Keratinocyte (primary cell): ENCODE data around the gene CCDC89. TPM values are rescaled to one million over a fixed set of nuclear protein-coding genes. Genes with fewer than 3 reads are reported as not detected.

Source experiments
- DNase-seq: peaks from one replicate; pipeline ENCODE4 v3.0.0-alpha.2; 2011; ENCODE audit warnings: low read depth, missing footprints, low spot score
- FAIRE-seq: peaks from 2 replicates; lab custom pipeline; 2011; peaks lifted over from hg19 to GRCh38; lab: Jason Lieb, UNC
- H2AFZ ChIP-seq: 2 replicates; pipeline ENCODE4 v1.6.0; 2012; ENCODE audit warnings: low read length, control low read depth, inconsistent platforms; ENCODE audit not compliant: control insufficient read depth
- H3K27ac ChIP-seq: 2 replicates; pipeline ENCODE4 v1.5.1; 2011; ENCODE audit warnings: low read length; ENCODE audit not compliant: control insufficient read depth, insufficient read depth
- H3K27me3 ChIP-seq: 3 replicates; pipeline ENCODE4 v1.6.0; 2011; ENCODE audit warnings: low read length; ENCODE audit not compliant: control insufficient read depth, insufficient read depth; ENCODE audit errors: extremely low read depth
- H3K36me3 ChIP-seq, 2 experiments: 2 replicates in 1 of 2; 3 replicates in 1 of 2; pipeline ENCODE4 v1.5.1; 2011; ENCODE audit warnings: low read length in 2 of 2, mild to moderate bottlenecking in 1 of 2; ENCODE audit not compliant: control insufficient read depth in 2 of 2, insufficient read depth in 2 of 2; ENCODE audit errors: extremely low read depth in 1 of 2
- H3K4me1 ChIP-seq: 3 replicates; pipeline ENCODE4 v1.5.1; 2011; ENCODE audit warnings: low read length; ENCODE audit not compliant: control insufficient read depth, insufficient read depth; ENCODE audit errors: extremely low read depth
- H3K4me2 ChIP-seq: 3 replicates; pipeline ENCODE4 v1.6.0; 2011; ENCODE audit warnings: low read depth, low read length; ENCODE audit not compliant: control insufficient read depth, insufficient read depth; ENCODE audit errors: extremely low read depth
- H3K4me3 ChIP-seq, 3 experiments: fragments of 200-600 bp in 1 of 3; sonication (generic) in 1 of 3; 2 replicates in 2 of 3; 3 replicates in 1 of 3; pipeline ENCODE4 v1.5.1; 2011 to 2016; ENCODE audit warnings: low read length in 3 of 3, mild to moderate bottlenecking in 3 of 3, control low read depth in 2 of 3, inconsistent platforms in 1 of 3, low read depth in 1 of 3, mixed read lengths in 1 of 3, mixed run types in 1 of 3, moderate library complexity in 1 of 3; ENCODE audit not compliant: control insufficient read depth in 2 of 3, insufficient read depth in 2 of 3; ENCODE audit errors: extremely low read depth in 1 of 3
- H3K79me2 ChIP-seq: 2 replicates; pipeline ENCODE4 v1.6.0; 2012; ENCODE audit warnings: low read length; ENCODE audit not compliant: control insufficient read depth, insufficient read depth
- H3K9ac ChIP-seq: 3 replicates; pipeline ENCODE4 v1.6.0; 2011; ENCODE audit warnings: low read length; ENCODE audit not compliant: control insufficient read depth, insufficient read depth; ENCODE audit errors: extremely low read depth
- H3K9me1 ChIP-seq: 3 replicates; pipeline ENCODE4 v1.6.0; 2011; ENCODE audit warnings: low read length; ENCODE audit not compliant: control insufficient read depth, insufficient read depth; ENCODE audit errors: extremely low read depth
- H3K9me3 ChIP-seq: 2 replicates; pipeline ENCODE4 v1.5.1; 2012; ENCODE audit warnings: low read depth, low read length; ENCODE audit not compliant: control insufficient read depth
- H4K20me1 ChIP-seq: 3 replicates; pipeline ENCODE4 v1.6.0; 2011; ENCODE audit warnings: low read length; ENCODE audit not compliant: control insufficient read depth, insufficient read depth; ENCODE audit errors: extremely low read depth
- CTCF ChIP-seq, 3 experiments: IDR thresholded peaks in 1 of 3; conservative IDR thresholded peaks in 1 of 3; optimal IDR thresholded peaks in 1 of 3; 2 replicates in 2 of 3; 3 replicates in 1 of 3; pipeline versions ENCODE3 to v1.5.1; 2011; ENCODE audit warnings: low read length in 3 of 3, mild to moderate bottlenecking in 3 of 3, moderate library complexity in 2 of 3, control low read depth in 1 of 3, inconsistent platforms in 1 of 3; ENCODE audit not compliant: insufficient read depth in 2 of 3; ENCODE audit errors: extremely low read depth in 1 of 3
- EZH2 ChIP-seq: IDR thresholded peaks from one replicate; pipeline ENCODE4 v1.6.1; 2012; ENCODE audit warnings: inconsistent platforms, mild to moderate bottlenecking, low read length, moderate library complexity
- dilution Hi-C: fragments of 300-500 bp; cut with MboI; formaldehyde crosslinking; loops from one replicate; pipeline ENCODE4 v1.7.0; 2020; ENCODE audit warnings: low sequenced_read_pairs; ENCODE audit not compliant: extremely low pct_ligation_motif_present
- polyA plus RNA-seq, 5 experiments: library from polyadenylated mRNA; depleted of rRNA in 3 of 5; stranded (reverse) in 3 of 5; stranded (forward) in 1 of 5; unstranded in 1 of 5; fragments of >200 nt; gene quantifications; 1 replicate in 1 of 5; 2 replicates in 3 of 5; 3 replicates in 1 of 5; pipeline versions ENCODE4 v1.2.1 to v1.2.3, GENCODE V29; 2011 to 2012; ENCODE audit warnings: missing spikeins in 2 of 5, low read depth in 1 of 5, low replicate concordance in 1 of 5

Gene CCDC89
- polyA plus RNA-seq, 1 donor (not counting 4 experiments of a cell fraction or from before 2014, with no cell fraction given), result 0.31 TPM

- FAIRE-seq, result no peak
- no peaks in the 10 kb centered on the region for H3K9me1 ChIP-seq
- dilution Hi-C loops, result no loop called here
- H3K27me3 ChIP-seq, result no peaks in the 10 kb centered on the region
- no peak for DNase-seq
- H3K4me2 ChIP-seq, result peak overlapping the region; percentile 95
- H3K27ac ChIP-seq, result peak overlapping the region; percentile 95
- peaks cover 58% of the 10 kb centered on the region for H3K79me2 ChIP-seq
- TF ChIP-seq CTCF (optimal IDR thresholded peaks at IDR 0.05 in 1 of 3, IDR thresholded peaks at IDR 0.05 in 1 of 3, conservative IDR thresholded peaks at IDR 0.05 in 1 of 3; ENCODE audit: extremely low read depth in 1 of 3, insufficient read depth in 2 of 3, low read length in 3 of 3), result peak in 2 of 3 experiments; percentile 43 to 46
- TF ChIP-seq EZH2, result no peak
- H3K4me3 ChIP-seq, result peak overlapping the region; percentile 80 to 95 (median 86)
- peaks cover 20% of the 10 kb centered on the region for H4K20me1 ChIP-seq
- peak overlapping the region; percentile 75 for H2AFZ ChIP-seq
- H3K9me3 ChIP-seq, result no peaks in the 10 kb centered on the region
- peaks cover 23% of the 10 kb centered on the region for H3K4me1 ChIP-seq
- peak overlapping the region; percentile 96 for H3K9ac ChIP-seq
- H3K36me3 ChIP-seq, result no peaks in the 10 kb centered on the region
Observed at GRCh38 chr11:85663753-85664614, 22.0 kb downstream of the CCDC89 start.

GRCh38 chr11:85663080-85663752 lies 22.8 kb downstream of the CCDC89 start:
- Histone ChIP-seq H3K79me2 (peaks cover 65% of the 10 kb centered on the region), H2AFZ (no peak overlapping the region), H4K20me1 (peaks cover 20% of the 10 kb centered on the region), H3K9ac (peak overlapping the region; percentile 96), H3K27me3 (no peaks in the 10 kb centered on the region), H3K4me2 (peak overlapping the region; percentile 95), H3K36me3 (peaks cover 0 to 7% of the 10 kb centered on the region in 2 experiments), H3K4me1 (peaks cover 23% of the 10 kb centered on the region), H3K27ac (peak overlapping the region; percentile 95), H3K4me3 (peak overlapping the region; percentile 80 to 95 (median 86)), H3K9me1 (no peaks in the 10 kb centered on the region), H3K9me3 (no peaks in the 10 kb centered on the region)
- DNase-seq (no peak), FAIRE-seq (no peak)
- dilution Hi-C loops, result no loop called here
- TF ChIP-seq CTCF (optimal IDR thresholded peaks at IDR 0.05 in 1 of 3, IDR thresholded peaks at IDR 0.05 in 1 of 3, conservative IDR thresholded peaks at IDR 0.05 in 1 of 3; ENCODE audit: extremely low read depth in 1 of 3, insufficient read depth in 2 of 3, low read length in 3 of 3) (no peak), EZH2 (no peak)
